Fibroblast of skin of abdomen (primary cell): Measurements from ENCODE around the gene FRMD8.
A peak's percentile ranks its signal among the peaks of the same experiment; 100 is the strongest.
"Not testable (repeated sequence)": the region's sequence is repeated elsewhere in the genome, so short reads cannot be mapped to it uniquely, and the experiment has no call there.

Experiments
- DNase-seq: peaks from one replicate; pipeline ENCODE4 v3.0.0-alpha.2; 2013

Gene FRMD8

DNA sequence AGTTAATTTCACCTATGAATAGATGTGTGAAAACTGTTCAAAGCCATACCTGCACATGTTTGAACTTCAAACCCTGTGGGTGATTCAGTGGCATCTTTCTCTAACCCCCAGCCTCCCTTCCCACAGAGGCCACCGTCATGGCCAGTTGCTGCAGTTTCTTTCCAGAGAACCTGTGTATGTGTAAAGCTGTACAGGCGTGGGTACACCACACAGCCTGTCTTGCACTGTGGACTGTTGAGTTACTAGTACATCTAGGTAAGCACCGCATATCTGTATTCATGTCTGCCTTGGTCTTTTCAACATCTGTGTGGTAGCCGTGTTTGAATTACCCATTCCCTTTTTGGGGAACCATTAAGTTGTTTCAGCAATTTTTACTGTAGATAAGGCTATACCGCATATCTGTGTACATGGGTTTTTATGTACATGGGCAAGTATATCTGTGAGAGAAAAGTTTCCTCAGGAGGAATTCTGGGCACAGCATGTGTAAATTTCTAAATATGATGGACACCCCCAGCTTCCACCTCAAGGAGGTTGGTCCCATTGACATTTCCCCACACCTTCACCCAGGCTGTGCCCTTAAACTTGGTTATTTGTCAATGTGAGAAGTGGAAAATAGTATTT, 50.1 kb downstream of the FRMD8 start:
- no peak for DNase-seq

DNA sequence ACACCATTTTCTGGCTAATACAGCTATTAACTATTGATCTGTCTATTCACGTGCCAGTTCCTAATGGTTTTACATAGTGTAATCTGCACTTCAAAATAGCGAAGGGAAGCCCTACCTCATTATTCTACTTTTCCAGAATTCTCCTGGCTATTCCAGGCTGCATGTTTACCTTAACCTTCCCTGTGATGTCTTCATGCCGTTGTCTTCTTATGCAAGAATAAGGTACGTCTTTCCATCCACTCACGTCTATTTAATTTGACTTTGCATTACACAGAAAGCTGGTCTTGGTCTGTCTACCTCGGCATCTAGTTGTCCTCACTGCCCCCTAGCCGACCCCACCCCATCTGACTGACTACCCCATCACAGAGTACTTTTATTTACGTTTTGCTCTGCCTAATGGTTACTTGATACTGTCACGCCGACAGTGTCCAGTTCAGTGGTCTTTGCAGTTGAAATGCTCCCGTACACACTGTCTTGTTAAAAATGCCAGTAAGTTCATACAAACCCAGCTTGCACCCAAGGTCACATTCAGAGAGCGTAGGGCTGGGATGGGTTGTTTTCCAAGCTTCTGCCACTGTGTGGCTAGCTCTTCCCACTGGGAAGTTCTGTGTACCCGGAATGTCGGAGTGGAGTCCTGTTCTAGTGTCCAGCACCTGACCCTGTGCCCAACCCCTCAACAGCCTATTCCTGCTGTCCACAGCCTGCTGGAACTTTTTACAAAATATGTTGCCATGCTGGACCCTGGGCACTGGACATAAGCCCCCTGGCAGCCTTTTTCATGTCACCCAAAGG, 51.2 kb downstream of the FRMD8 start:
- no peak for DNase-seq

DNA sequence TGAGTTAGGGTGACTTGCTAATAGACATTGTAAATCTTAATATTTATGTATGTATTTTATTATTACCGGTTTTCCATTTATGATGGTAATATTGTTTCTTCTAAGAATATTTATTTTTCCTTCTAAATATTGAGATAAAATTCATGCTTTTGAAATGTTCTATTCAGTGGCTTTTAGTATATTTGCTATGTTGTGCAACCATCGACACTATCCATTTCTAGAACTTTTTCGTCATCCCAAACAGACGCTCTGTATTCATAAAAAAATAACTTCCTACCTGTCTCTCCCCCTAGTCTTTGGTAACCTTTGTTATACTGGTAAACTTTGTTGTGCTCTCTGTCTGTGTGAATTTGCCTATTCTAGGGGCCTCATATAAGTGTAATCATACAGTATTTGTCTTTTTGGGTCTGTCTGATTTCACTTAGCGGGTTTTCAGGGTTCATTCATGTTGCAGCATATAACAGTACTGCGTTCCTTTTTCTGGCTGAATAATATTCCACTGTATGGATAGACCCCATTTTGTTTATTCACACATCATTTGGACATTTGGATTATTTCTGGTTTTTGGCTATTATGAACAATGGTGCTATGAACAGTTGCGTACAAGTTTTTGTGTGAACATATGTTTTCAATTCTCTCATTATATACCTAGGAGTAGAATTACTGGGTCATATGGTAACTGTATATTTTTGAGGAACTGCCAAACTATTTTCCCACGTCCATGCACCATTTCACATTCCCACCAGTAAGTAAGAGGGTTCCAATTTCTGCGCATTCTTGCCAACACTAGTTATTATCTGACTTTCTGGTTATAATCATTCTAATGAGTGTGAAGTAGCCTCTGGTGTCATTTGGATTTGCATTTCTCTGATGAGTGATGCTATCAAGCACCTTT, 52.1 kb downstream of the FRMD8 start:
- DNase-seq = peak; percentile 61

DNA sequence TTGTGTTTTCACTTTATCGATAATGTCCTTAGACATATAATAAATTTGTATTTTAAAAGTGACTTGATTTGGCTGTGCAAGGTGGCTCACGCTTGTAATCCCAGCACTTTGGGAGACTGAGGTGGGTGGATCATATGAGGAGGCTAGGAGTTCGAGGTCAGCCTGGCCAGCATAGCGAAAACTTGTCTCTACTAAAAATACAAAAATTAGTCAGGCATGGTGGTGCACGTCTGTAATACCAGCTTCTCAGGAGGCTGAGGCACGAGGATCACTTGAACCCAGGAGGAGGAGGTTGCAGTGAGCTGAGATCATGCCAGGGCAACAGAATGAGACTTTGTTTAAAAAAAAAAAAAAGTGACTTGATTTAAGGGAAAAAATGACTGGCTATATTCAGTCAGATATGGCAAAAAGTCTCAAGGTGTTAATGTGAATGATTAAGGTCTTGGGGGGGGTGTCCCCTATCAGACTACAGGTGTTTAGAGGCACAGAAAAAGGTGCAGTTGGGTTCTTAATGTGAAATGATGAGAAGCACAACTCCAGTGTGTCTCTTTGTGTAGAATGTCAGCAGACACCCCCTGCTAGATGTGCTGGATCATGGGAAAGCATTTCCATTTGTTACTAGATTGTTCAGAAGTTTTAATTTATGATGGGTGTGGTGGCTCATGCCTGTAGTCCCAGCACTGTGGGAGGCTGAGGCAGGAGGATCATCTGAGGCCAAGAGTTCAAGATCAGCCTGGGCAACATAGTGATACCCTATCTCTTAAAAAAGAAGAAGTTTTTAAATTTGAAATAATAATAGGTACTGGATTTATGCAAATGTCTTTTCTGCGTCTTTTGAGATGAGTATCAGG, 53.1 kb downstream of the FRMD8 start:
- DNase-seq = no peak

DNA sequence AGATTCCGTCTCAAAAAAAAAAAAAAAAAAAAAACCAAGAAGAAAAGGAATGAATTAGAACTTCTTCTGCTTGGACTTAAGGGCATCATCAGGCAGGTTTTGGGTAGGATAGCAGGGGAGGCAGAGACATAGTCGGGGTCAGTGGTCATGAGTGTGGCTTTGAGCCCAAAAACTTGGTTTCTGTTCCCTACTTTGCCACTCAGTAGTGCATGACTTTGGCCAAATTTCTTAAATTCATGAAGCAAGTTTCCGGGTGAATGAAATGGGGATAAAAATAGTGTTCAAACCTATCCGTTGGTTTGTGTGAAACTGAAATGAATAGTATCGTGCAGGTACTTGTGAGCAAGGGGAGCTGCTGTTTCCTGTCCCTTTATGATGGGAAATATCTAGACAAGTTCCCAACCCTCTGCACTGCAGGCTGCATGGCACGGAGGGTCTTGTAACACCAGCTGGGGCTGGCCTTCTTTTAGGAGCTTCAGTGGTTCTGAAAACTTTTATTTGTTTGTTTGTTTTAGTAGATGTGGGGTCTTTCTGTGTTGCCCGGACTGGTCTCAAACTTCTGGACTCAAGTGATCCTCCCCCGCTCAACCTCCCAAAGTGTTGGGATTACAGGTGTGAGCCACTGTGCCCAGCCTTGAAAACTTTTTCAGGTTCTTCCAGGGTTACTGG, 54.5 kb downstream of the FRMD8 start:
- DNase-seq = no peak

DNA sequence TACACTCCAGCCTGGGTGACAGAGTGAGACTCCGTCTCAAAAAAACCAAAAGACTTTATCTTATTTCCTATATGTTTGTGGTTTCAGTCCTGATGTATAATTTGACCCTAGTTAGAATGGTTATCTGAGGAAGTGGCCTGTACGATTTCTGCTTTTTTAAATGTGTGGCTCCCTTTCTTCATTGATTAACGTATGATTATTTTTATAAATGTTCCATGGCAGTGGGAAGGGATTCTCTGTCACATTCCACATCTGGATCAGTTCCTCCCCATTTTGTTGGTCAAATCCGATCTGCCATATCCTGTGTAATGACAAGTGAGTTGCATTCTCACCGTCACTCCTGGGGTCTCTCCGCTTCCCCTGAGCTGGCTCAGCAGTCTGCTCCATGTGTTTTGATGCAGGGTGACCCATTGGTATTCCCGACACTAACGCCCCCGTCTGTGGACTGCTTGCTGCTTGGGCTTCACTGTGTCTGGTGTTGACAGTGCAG, 56.5 kb downstream of the FRMD8 start:
- no peak for DNase-seq

DNA sequence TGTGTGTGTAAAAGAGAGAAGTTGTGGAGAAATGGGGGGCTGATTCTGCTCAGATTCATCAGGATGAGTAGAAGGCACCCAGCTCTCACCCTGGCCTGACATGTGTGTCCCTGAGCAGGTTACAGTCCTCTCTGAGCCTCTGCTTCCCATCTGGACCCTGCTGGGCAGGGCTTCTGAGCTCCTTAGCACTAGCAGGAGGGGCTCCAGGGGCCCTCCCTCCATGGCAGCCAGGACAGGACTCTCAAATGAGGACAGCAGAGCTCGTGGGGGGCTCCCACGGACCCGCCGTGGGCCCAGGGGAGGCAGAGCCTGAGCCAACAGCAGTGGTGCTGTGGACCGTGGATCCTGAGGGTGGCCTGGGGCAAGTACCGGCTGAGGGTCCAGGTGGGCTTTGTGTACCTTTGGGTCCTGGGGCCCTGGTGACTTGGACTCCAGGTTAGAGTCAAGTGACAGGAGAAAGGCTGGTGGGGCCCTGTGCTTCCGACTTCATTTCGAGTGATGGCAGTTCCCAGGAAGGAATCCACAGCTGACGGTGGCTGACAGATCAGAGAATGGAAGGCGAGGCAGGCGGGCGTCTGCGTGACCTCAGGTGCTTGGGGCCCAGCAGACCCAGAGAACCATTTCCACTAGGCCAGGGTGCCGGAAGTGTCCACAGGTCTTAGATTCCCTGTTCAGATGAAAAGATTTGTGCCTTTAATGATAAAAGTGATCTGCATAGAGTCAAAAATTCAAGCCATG, 58.0 kb downstream of the FRMD8 start:
- no peak for DNase-seq

DNA sequence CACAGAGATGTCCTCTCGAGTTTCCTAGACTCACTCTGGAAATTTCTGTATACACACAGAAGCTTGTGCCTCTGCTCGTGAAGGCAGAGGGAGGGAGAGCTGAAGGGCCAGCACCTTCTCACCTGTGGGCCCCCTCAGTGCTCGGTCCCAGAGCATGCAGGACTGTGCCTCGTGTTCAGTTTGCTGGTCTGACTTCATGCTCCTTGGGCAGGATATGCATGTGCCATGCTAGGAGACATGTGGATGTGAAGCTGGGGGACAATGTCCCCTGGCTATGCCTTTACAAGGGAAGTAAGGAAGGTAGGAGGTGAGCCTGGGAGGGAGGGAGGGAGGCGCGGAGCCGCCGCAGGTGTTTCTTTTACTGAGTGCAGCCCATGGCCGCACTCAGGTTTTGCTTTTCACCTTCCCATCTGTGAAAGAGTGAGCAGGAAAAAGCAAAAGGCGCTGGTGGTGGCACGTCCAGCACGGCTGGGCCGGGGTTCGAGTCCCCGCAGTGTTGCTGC, 58.7 kb downstream of the FRMD8 start:
- no peak for DNase-seq

DNA sequence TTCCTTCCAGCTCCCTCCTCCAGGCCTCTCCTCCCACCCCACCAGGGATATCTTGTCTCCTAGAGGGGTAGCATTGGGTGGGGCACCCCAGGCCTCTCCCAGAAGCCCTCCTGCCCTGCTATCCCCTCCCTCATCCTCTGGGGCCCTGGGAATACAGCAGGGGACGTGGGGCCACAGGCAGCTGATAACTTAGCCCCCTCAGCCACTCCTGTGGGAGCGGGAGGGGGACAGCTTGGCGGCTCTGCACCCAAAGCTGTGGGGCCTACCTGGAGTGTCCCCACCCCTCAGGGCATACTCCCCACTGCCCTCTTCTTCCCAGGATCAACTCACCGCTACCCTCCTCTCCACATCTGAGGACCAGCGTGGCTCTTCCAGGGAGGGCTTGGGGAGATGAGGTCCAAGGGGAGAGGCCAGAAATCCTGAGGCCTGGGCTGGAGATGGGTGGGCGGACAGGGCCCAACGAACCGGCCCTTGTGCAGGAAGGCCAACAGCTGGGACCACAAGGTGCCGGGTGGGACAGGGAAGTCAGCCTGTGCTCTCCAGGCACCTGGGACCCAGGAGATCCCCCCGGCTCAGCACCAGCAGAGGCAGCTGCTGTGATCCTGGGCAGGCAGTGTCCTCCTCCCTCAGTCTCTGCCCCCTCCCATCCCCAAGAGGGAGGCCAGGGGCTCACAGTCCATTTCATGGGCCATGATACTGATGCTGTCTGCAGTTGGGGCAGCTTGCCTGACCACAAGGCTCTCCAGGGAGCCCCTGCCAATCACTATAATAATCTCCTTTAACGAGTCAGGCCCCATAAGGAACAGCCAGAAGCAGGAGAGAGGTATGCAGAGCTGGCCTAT, 59.4 kb downstream of the FRMD8 start:
- DNase-seq = peak; percentile 44

DNA sequence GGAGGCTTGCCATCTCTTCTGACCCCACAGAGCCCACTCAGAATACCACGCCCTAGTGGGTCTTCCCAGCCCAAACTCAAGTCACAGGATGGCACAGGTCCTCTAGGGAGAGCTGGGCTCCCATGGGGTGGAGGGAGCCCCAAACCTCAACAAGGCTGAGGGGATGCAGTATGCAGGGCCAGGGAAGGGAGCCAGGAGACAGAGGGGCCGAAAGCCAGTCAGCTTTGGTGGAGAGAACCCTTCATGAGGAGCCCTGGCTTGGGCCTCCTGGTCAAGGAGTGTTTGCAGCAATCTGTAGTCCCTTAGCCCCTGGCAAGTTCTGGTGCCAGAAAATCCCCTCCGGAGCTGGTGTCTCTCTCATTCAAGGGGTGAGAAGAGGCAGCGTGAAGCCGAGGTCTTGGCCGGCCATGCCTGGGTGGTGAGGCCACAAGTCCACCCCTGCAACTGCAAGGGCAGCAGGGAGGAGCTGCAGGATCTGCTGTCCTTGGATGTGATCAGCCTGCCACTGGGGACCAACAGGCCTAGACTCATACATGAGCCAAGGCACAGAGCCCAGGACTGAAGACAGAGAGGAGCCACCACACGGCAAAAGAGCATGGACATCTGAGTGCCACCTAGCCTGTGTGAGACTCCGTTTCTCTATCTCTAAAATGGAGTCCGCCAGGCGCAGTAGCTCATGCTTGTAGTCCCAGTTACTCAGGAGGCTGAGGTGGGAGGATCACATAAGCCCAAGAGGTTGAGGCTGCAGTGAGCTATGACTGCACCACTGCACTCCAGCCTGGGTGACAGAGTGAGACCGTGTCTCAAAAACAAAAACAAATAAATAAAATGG, 60.2 kb downstream of the FRMD8 start:
- no peak for DNase-seq

DNA sequence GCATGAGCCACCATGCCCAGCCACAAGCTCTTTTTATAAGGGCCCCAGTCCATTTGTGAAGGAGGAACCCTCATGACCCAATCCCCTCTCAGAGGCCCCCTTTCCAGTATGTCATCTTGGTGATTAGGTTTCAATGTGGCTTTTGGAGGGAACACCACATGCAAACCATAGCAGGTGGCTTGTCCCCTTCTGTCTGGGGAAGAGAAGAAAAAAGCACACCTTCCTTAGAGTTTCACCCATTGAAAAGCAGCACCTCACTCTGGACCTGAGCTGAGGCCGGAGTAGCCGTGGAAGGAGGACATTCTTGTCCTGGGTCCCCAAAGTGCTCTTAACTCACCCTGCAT, 61.6 kb downstream of the FRMD8 start:
- DNase-seq = no peak

DNA sequence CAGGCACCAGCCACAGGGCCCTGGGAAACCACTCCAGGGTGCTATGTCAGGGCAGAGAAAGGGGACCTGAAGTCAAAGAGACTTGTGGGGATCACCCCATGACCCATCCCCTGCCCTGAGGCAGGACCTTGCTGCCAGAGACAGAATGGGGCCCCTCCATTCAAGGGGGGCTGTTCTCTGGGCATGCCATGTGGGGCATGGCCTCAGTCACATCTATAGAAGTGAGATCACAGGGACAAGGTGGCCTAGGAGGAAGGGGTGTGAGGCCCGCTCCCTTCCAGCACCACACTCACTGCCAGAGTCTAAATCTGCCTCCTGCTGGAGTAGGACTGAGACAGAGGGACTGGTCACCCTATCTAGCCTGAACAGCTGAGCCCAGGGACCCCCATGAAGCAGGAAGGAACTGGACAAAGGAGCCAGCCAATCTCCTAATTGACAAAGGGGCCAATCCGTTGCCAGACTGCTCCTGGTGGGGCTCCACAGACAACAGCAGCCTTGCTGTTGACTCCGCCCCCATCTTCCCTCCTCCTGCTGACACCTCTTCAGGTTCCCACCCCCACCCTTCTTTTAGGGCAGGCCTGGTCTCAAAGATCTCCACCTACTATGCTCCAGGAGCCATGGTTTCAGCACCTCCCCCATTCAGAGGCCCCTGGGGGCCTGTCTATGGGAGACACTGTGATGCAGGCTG, 62.1 kb downstream of the FRMD8 start:
- peak; percentile 47 for DNase-seq

DNA sequence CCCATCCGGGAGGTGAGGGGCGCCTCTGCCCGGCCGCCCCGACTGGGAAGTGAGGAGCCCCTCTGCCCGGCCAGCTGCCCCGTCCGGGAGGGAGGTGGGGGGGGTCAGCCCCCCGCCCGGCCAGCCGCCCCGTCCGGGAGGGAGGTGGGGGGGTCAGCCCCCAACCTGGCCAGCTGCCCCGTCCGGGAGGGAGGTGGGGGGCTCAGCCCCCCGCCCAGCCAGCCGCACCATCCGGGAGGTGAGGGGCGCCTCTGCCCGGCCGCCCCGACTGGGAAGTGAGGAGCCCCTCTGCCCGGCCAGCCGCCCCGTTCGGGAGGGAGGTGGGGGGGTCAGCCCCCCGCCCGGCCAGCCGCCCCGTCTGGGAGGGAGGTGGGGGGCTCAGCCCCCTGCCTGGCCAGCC, 64.9 kb downstream of the FRMD8 start:
- not testable (repeated sequence) for DNase-seq

DNA sequence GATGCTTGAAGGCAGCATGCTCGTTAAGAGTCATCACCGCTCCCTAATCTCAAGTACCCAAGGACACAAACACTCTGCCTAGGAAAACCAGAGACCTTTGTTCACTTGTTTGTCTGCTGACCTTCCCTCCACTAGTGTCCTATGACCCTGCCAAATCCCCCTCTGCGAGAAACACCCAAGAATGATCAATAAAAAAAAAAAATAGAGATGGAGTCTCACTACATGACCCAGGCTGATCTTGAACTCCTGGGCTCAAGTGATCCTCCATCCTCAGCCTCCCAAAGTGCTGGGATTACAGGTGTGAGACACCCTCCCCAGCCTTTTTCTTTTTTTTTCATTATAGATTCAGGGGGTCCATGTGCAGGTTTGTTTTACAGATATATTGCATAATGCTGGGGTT, 65.8 kb downstream of the FRMD8 start:
- not testable (repeated sequence) for DNase-seq

DNA sequence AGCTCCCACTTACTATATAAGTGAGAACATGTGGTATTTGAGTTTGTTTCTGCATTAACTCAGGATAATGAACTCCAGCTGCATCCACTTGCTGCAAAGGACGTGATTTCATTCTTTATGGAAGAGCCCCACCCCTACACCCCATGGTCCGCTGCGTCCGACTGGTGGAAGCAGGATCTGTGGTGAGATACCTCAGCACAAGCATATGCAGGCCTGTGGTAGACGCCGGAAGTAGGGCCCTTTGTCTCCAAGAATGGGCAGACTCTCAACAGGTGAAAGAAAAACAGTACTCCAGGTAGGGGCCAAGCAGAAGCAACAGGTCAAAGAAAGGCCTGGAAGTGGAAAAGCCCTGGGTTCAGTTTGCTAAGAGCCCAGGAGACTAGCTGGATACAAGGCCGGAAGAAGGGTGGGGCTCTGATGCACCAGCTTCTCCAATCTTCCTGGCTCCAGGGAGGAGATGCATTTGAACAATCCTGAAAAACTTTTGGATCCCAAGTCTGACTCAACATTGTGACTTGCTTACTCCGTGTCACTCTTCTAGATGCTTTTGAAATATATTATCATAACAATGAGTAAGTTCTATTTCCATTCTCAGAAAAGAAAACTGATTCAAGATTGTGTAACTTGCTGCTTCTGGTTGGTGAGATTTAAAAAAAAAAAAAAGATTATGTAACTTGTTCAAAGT, 66.5 kb downstream of the FRMD8 start:
- peak; percentile 94 for DNase-seq

DNA sequence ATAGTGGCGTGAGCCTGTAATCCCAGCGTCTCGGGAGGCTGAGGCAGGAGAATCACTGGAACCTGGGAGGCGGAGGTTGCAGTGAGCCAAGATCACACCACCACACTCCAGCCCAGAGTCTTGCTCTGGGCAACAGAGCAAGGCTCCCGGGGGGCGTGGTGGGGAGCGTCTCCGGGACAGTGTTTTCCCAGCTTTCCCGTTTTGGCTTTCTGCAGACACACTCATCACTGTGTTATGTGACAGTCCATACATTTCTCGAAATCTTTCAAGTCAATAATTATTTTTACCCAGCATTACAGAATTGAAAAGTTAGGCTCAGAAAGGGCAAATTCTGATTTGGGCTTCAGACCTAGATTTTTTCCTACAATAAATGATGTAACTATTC, 67.9 kb downstream of the FRMD8 start:
- DNase-seq = peak; percentile 73

DNA sequence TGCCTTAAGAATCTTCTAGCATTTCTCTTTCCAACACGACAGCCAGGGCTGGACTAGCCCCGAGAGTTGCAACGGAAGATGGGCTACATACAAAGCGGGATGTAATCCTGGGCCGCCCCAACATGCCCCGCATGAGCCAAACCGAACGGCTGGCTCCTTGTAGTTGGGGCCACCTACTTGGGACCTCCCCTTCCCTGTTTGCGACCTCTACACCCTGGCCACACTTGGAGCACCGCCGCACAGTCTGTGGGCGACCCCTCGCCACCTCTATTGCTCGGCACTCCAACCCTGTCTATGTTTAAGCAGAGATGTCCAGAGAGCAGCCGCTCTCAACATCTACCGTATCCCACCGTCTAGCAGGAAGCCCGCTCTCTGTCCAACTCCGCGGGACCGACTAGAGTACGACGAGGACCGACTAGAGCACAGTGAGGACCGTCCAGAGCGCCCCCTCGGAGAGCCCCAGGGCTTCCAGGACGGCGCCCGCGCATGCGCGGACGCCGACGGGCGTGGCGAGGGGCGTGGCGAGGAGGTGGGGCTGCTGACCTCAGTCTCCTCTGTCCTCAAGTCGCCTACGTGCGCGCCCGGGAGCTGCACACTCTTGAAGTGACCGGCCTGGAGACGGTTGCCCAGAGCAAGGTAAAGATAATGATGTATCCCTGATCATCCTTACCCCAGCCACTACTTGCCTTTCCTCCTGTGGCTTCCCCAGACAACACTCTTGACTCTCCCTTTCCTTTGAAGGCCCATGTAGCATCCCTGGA, 68.4 kb downstream of the FRMD8 start:
- peak; percentile 83 for DNase-seq
